Ectodermal cell (in vitro differentiated cells): ENCODE data around the gene SEC24C.

Experiments
- H3K27ac ChIP-seq: 2 replicates; pipeline ENCODE4 v1.7.0; 2013; ENCODE audit warnings: mild to moderate bottlenecking, low read depth, low read length; ENCODE audit not compliant: insufficient read depth, poor library complexity, severe bottlenecking
- H3K27me3 ChIP-seq: 2 replicates; pipeline ENCODE4 v1.7.0; 2013; ENCODE audit warnings: mild to moderate bottlenecking, low read length; ENCODE audit not compliant: insufficient read depth, control insufficient read depth, poor library complexity, severe bottlenecking
- H3K36me3 ChIP-seq: one replicate; pipeline ENCODE4 v1.7.0; 2013; ENCODE audit warnings: low read length; ENCODE audit not compliant: control insufficient read depth, insufficient read depth
- H3K4me1 ChIP-seq: one replicate; pipeline ENCODE4 v1.7.0; 2013; ENCODE audit warnings: low read length; ENCODE audit not compliant: control insufficient read depth, insufficient read depth
- H3K4me3 ChIP-seq: 2 replicates; pipeline ENCODE4 v1.7.0; 2013; ENCODE audit warnings: low read depth, low read length, control low read depth; ENCODE audit not compliant: insufficient read depth
- H3K9me3 ChIP-seq: 2 replicates; pipeline ENCODE4 v1.7.0; 2013; ENCODE audit warnings: mild to moderate bottlenecking, low read length, moderate library complexity; ENCODE audit not compliant: control insufficient read depth
- WGBS, 2 experiments: methylation state at CpG; one replicate each; pipeline ENCODE4 v1.1.7; 2013; ENCODE audit warnings: missing lambda C conversion rate in 2 of 2; 5-methylcytosine and 5-hydroxymethylcytosine counted together

Gene SEC24C

GRCh38 chr10:73756183-73756582 is 12.0 kb downstream of the SEC24C start:
- Histone ChIP-seq H3K27me3 (no peaks in the 10 kb centered on the region), H3K4me1 (no peaks in the 10 kb centered on the region), H3K9me3 (no peaks in the 10 kb centered on the region), H3K4me3 (no peak overlapping the region), H3K27ac (no peak overlapping the region), H3K36me3 (peaks cover 37% of the 10 kb centered on the region)
- WGBS, 2 experiments, result 87 to 96% methylated on average over 1 of the region's 1 CpG

GRCh38 chr10:73758704-73759511 is 14.7 kb downstream of the SEC24C start:
- Histone ChIP-seq H3K9me3 (no peaks in the 10 kb centered on the region), H3K4me3 (no peak overlapping the region), H3K27me3 (no peaks in the 10 kb centered on the region), H3K36me3 (peaks cover 38% of the 10 kb centered on the region), H3K27ac (no peak overlapping the region), H3K4me1 (no peaks in the 10 kb centered on the region)
- 94% methylated on average over 9 of the region's 9 CpGs for WGBS, 2 experiments

GRCh38 chr10:73759512-73760115 is 15.4 kb downstream of the SEC24C start:
- Histone ChIP-seq H3K4me1 (no peaks in the 10 kb centered on the region), H3K9me3 (no peaks in the 10 kb centered on the region), H3K36me3 (peaks cover 40% of the 10 kb centered on the region), H3K4me3 (no peak overlapping the region), H3K27me3 (no peaks in the 10 kb centered on the region), H3K27ac (no peak overlapping the region)
- WGBS, 2 experiments, result 94% methylated on average over 5 of the region's 5 CpGs

GRCh38 chr10:73761781-73762180 is 17.6 kb downstream of the SEC24C start:
- H3K4me1 ChIP-seq, result no peaks in the 10 kb centered on the region
- H3K27ac ChIP-seq, result no peak overlapping the region
- peaks cover 61% of the 10 kb centered on the region for H3K36me3 ChIP-seq
- H3K4me3 ChIP-seq, result no peak overlapping the region
- WGBS, 2 experiments, result 100% methylated on average over 1 of the region's 1 CpG
- H3K9me3 ChIP-seq, result no peaks in the 10 kb centered on the region
- H3K27me3 ChIP-seq, result no peaks in the 10 kb centered on the region

GRCh38 chr10:73762915-73763314 is 18.7 kb downstream of the SEC24C start:
- H3K27me3 ChIP-seq, result no peaks in the 10 kb centered on the region
- H3K9me3 ChIP-seq, result no peaks in the 10 kb centered on the region
- no peak overlapping the region for H3K4me3 ChIP-seq
- peaks cover 66% of the 10 kb centered on the region for H3K36me3 ChIP-seq
- H3K27ac ChIP-seq, result no peak overlapping the region
- 90% methylated on average over 2 of the region's 2 CpGs for WGBS, 2 experiments
- H3K4me1 ChIP-seq, result no peaks in the 10 kb centered on the region

GRCh38 chr10:73763343-73763742 is 19.2 kb downstream of the SEC24C start:
- Histone ChIP-seq H3K4me1 (no peaks in the 10 kb centered on the region), H3K9me3 (no peaks in the 10 kb centered on the region), H3K4me3 (no peak overlapping the region), H3K36me3 (peaks cover 69% of the 10 kb centered on the region), H3K27ac (no peak overlapping the region), H3K27me3 (no peaks in the 10 kb centered on the region)
- WGBS, 2 experiments, result 95 to 100% methylated on average over 2 of the region's 2 CpGs

GRCh38 chr10:73765066-73765465 is 20.9 kb downstream of the SEC24C start:
- Histone ChIP-seq H3K27ac (no peak overlapping the region), H3K36me3 (peaks cover 76% of the 10 kb centered on the region), H3K4me1 (no peaks in the 10 kb centered on the region), H3K4me3 (no peak overlapping the region), H3K27me3 (no peaks in the 10 kb centered on the region), H3K9me3 (no peaks in the 10 kb centered on the region)
- WGBS, 2 experiments, result 95 to 96% methylated on average over 5 to 6 of the region's 6 CpGs

- 85 to 86% methylated on average over 11 of the region's 11 CpGs for WGBS, 2 experiments
- Histone ChIP-seq H3K27me3 (no peaks in the 10 kb centered on the region), H3K4me1 (peaks cover 7% of the 10 kb centered on the region), H3K4me3 (no peak overlapping the region), H3K27ac (no peak overlapping the region), H3K36me3 (peaks cover 56% of the 10 kb centered on the region), H3K9me3 (no peaks in the 10 kb centered on the region)
Measured at GRCh38 chr10:73768881-73769280, 24.7 kb downstream of the SEC24C start.

GRCh38 chr10:73769396-73769795 is 25.2 kb downstream of the SEC24C start:
- H3K36me3 ChIP-seq, result peaks cover 54% of the 10 kb centered on the region
- WGBS, 2 experiments, result 96 to 97% methylated on average over 5 of the region's 5 CpGs

GRCh38 chr10:73771722-73772280 is 27.6 kb downstream of the SEC24C start:
- WGBS, 2 experiments, result 15 to 17% methylated on average over 17 of the region's 17 CpGs
- H3K27ac ChIP-seq, result peak overlapping the region; percentile 80
- H3K27me3 ChIP-seq, result no peaks in the 10 kb centered on the region
- H3K9me3 ChIP-seq, result no peaks in the 10 kb centered on the region
- H3K4me1 ChIP-seq, result peaks cover 18% of the 10 kb centered on the region
- peaks cover 33% of the 10 kb centered on the region for H3K36me3 ChIP-seq
- peak overlapping the region; percentile 95 for H3K4me3 ChIP-seq

More at GRCh38 chr10:73769396-73769795, 25.2 kb downstream of the SEC24C start:
- no peak overlapping the region for H3K27ac ChIP-seq
- peaks cover 9% of the 10 kb centered on the region for H3K4me1 ChIP-seq
- no peaks in the 10 kb centered on the region for H3K27me3 ChIP-seq
- H3K4me3 ChIP-seq, result no peak overlapping the region
- H3K9me3 ChIP-seq, result no peaks in the 10 kb centered on the region
